Sigmoid colon (tissue), 7 donors: ENCODE results near the gene BRD9. TPM values are rescaled to one million over a fixed set of nuclear protein-coding genes. Genes with fewer than 3 reads are reported as not detected.

ENCODE experiments used
- DNase-seq: peaks from one replicate; pipeline ENCODE4 v3.0.0-alpha.2; 2019
- H3K27ac ChIP-seq, 4 donors: fragments of 200-600 bp; sonication (generic); one replicate each; pipeline ENCODE4 v1.5.1; 2016 to 2019; ENCODE audit warnings: mild to moderate bottlenecking in 1 of 4
- H3K27me3 ChIP-seq, 3 donors: fragments of 200-600 bp; sonication (generic); one replicate each; pipeline ENCODE4 v1.5.1; 2019; ENCODE audit warnings: mild to moderate bottlenecking in 1 of 3
- H3K36me3 ChIP-seq, 4 donors: fragments of 200-600 bp; sonication (generic); one replicate each; pipeline ENCODE4 v1.5.1; 2016 to 2019
- H3K4me1 ChIP-seq, 4 donors: fragments of 200-600 bp; sonication (generic); one replicate each; pipeline ENCODE4 v1.5.1; 2017 to 2019
- H3K4me3 ChIP-seq, 4 donors: fragments of 200-600 bp; sonication (generic); one replicate each; pipeline ENCODE4 v1.5.1; 2017 to 2019; ENCODE audit warnings: mild to moderate bottlenecking in 2 of 4, moderate library complexity in 1 of 4
- H3K9me3 ChIP-seq, 4 donors: fragments of 200-600 bp in 3 of 4; sonication (generic) in 3 of 4; one replicate each; pipeline versions ENCODE4 v1.5.1 to v1.6.1; 2013 to 2019
- EP300 ChIP-seq, 4 donors: sonication (generic); formaldehyde crosslinking; IDR thresholded peaks; one replicate each; pipeline ENCODE4 v1.6.1; 2017; ENCODE audit warnings: antibody characterized with exemption in 4 of 4
- POLR2A ChIP-seq, 2 donors: fragments of 450-650 bp; IDR thresholded peaks; one replicate each; pipeline ENCODE4 v1.6.1; 2016; ENCODE audit warnings: antibody characterized with exemption in 2 of 2, mild to moderate bottlenecking in 2 of 2, moderate library complexity in 2 of 2
- POLR2AphosphoS5 ChIP-seq, 4 donors: sonication (generic); formaldehyde crosslinking; IDR thresholded peaks; one replicate each; pipeline ENCODE4 v1.6.1; 2017; ENCODE audit warnings: antibody characterized with exemption in 4 of 4
- WGBS, 2 donors: extraction: QIAGEN DNeasy Blood & Tissue Kit; methylation state at CpG; one replicate each; pipeline ENCODE4 v1.1.7; 2013; 5-methylcytosine and 5-hydroxymethylcytosine counted together
- intact Hi-C: fragments of 100-400 bp; cut with DNase I; formaldehyde crosslinking; loops from one replicate; pipeline ENCODE4 v1.15.1; 2023
- polyA plus RNA-seq, 3 donors: library from polyadenylated mRNA; stranded (reverse); fragments of 200-250 nt; gene quantifications; one replicate each; pipeline ENCODE4 v1.2.3, GENCODE V29; 2013
- total RNA-seq, 4 donors: library from RNA; depleted of rRNA; stranded (reverse); fragments of >200 nt; gene quantifications; one replicate each; pipeline ENCODE4 v1.1.0, GENCODE V29; 2016
- TF ChIP-seq, protein P1 (sequence below), 4 experiments: fragments of 450-650 bp in 3 of 4; fragments of 200-600 bp in 1 of 4; IDR thresholded peaks; one replicate each; pipeline ENCODE4 v1.5.1; 2016 to 2019; ENCODE audit warnings: antibody characterized with exemption in 4 of 4, mild to moderate bottlenecking in 3 of 4, moderate library complexity in 2 of 4
- donor health status: healthy with polysubstance abuse.
- donor health status: Bipolar disorder and iron deficiency.
- donor health status: healthy.

BRD9 gene
- total and polyA plus RNA-seq, 7 donors, result 12.9 to 38.8 (median 22.4) TPM

GRCh38 chr5:819078-819477 lies 73.5 kb downstream of the BRD9 start:
- Histone ChIP-seq H3K27ac (no peak overlapping the region), H3K27me3 (no peaks in the 10 kb centered on the region), H3K4me1 (no peaks in the 10 kb centered on the region), H3K4me3 (no peak overlapping the region), H3K9me3 (no peaks in the 10 kb centered on the region), H3K36me3 (no peaks in the 10 kb centered on the region)
- TF ChIP-seq POLR2AphosphoS5 (IDR thresholded peaks at IDR 0.05), result no peak
- TF ChIP-seq EP300 (IDR thresholded peaks at IDR 0.05), result no peak
- no peak for TF ChIP-seq POLR2A (IDR thresholded peaks at IDR 0.05)
- TF ChIP-seq, protein P1, sequence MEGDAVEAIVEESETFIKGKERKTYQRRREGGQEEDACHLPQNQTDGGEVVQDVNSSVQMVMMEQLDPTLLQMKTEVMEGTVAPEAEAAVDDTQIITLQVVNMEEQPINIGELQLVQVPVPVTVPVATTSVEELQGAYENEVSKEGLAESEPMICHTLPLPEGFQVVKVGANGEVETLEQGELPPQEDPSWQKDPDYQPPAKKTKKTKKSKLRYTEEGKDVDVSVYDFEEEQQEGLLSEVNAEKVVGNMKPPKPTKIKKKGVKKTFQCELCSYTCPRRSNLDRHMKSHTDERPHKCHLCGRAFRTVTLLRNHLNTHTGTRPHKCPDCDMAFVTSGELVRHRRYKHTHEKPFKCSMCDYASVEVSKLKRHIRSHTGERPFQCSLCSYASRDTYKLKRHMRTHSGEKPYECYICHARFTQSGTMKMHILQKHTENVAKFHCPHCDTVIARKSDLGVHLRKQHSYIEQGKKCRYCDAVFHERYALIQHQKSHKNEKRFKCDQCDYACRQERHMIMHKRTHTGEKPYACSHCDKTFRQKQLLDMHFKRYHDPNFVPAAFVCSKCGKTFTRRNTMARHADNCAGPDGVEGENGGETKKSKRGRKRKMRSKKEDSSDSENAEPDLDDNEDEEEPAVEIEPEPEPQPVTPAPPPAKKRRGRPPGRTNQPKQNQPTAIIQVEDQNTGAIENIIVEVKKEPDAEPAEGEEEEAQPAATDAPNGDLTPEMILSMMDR (IDR thresholded peaks at IDR 0.05), result no peak
- WGBS, 2 donors, result 88% methylated on average over 3 of the region's 3 CpGs; no CpG with 5 or more reads in 1 of the 2 donors
- intact Hi-C loops, result no loop called here
- no peak for DNase-seq

- Histone ChIP-seq H3K27ac (no peak overlapping the region), H3K36me3 (no peaks in the 10 kb centered on the region), H3K4me3 (no peak overlapping the region), H3K9me3 (no peaks in the 10 kb centered on the region), H3K27me3 (no peaks in the 10 kb centered on the region), H3K4me1 (no peaks in the 10 kb centered on the region)
- no peak for DNase-seq
- intact Hi-C loops, result no loop called here
- 97% methylated on average over 15 of the region's 15 CpGs; no CpG with 5 or more reads in 1 of the 2 donors for WGBS, 2 donors
- TF ChIP-seq, protein P1 (IDR thresholded peaks at IDR 0.05), result no peak
- TF ChIP-seq EP300 (IDR thresholded peaks at IDR 0.05), result no peak
- no peak for TF ChIP-seq POLR2A (IDR thresholded peaks at IDR 0.05)
- no peak for TF ChIP-seq POLR2AphosphoS5 (IDR thresholded peaks at IDR 0.05)
These were observed 76.4 kb downstream of the BRD9 start for GRCh38 chr5:816176-816575.

DNA sequence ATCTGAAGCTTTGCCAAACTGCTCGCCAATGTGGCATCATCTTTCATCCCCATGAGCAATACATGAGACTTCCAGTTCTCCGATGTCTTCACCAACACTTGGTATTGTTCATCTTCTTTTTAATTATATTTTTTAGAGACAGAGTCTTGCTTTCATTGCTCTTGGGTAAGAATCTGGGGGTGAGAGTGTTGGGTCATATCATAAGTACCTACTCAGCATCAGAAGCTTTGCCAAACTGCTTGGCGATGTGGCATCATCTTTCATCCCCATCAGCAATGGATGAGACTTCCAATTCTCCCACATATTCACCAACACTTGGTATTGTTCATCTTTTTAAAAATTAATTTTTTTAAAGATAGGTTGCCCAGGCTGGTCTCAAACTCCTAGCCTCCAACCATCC lies 77.2 kb downstream of the BRD9 start:
- TF ChIP-seq EP300 (IDR thresholded peaks at IDR 0.05) (no peak), POLR2AphosphoS5 (IDR thresholded peaks at IDR 0.05) (no peak), POLR2A (IDR thresholded peaks at IDR 0.05) (no peak)
- TF ChIP-seq, protein P1 (IDR thresholded peaks at IDR 0.05), result no peak
- Histone ChIP-seq H3K4me1 (no peaks in the 10 kb centered on the region), H3K4me3 (no peak overlapping the region), H3K27ac (no peak overlapping the region), H3K36me3 (no peaks in the 10 kb centered on the region), H3K27me3 (no peaks in the 10 kb centered on the region), H3K9me3 (no peaks in the 10 kb centered on the region)
- DNase-seq, result no peak
- 95% methylated on average over 3 of the region's 3 CpGs; no CpG with 5 or more reads in 1 of the 2 donors for WGBS, 2 donors
- intact Hi-C loops, result no loop called here

Other genes with a start within 250 kb of the BRD9 start
- gene TPPP, start 199.4 kb downstream of the BRD9 start, total RNA-seq, result 10 to 100 TPM in 1 of 4 donors, 1 to 10 TPM in 3; 7.1 to 15.5 (median 7.6) TPM
- 1 to 10 TPM in 2 of 3 donors, under 1 TPM in 1; 0.60 to 3.2 (median 2.6) TPM for gene TPPP, start 199.4 kb downstream of the BRD9 start, polyA plus RNA-seq
- gene ZDHHC11B, start 108.1 kb downstream of the BRD9 start, total RNA-seq, result 10 to 100 TPM in 1 of 4 donors, 1 to 10 TPM in 2, under 1 TPM in 1; 0.71 to 12.7 (median 2.4) TPM
- gene ZDHHC11B, start 108.1 kb downstream of the BRD9 start, polyA plus RNA-seq, result 1 to 10 TPM in 1 of 3 donors, under 1 TPM in 1, not detected in 1; 0.46 to 2.0 TPM
- gene ZDHHC11, start 41.8 kb downstream of the BRD9 start, total RNA-seq, result 1 to 10 TPM; 1.8 to 8.0 (median 3.7) TPM
- gene ZDHHC11, start 41.8 kb downstream of the BRD9 start, polyA plus RNA-seq, result 1 to 10 TPM in 1 of 3 donors, under 1 TPM in 1, not detected in 1; 0.60 to 4.9 TPM
- under 1 TPM in 3 of 4 donors, not detected in 1; 0.16 to 0.83 (median 0.54) TPM for gene TRIP13, start 83 bp upstream of the BRD9 start, total RNA-seq
- gene TRIP13, start 83 bp upstream of the BRD9 start, polyA plus RNA-seq, result 1 to 10 TPM; 1.2 to 7.7 (median 3.9) TPM
- gene NKD2, start 116.0 kb upstream of the BRD9 start, total RNA-seq, result 1 to 10 TPM in 3 of 4 donors, under 1 TPM in 1; 0.71 to 4.4 (median 2.0) TPM
- gene NKD2, start 116.0 kb upstream of the BRD9 start, polyA plus RNA-seq, result 1 to 10 TPM in 2 of 3 donors, under 1 TPM in 1; 0.60 to 4.0 (median 1.8) TPM
- gene SLC12A7, start 219.3 kb upstream of the BRD9 start, total RNA-seq, result 10 to 100 TPM; 12.5 to 23.5 (median 18.4) TPM
- gene SLC12A7, start 219.3 kb upstream of the BRD9 start, polyA plus RNA-seq, result 10 to 100 TPM in 2 of 3 donors, 1 to 10 TPM in 1; 7.2 to 54.3 (median 10.9) TPM